GM21717 (cell line): ENCODE measurements around the gene SFTA2.
"Not testable (repeated sequence)": the region's sequence is repeated elsewhere in the genome, so short reads cannot be mapped to it uniquely, and the experiment has no call there.

Experiments used
- ATAC-seq: cut with Tn5 transposase; IDR thresholded peaks from one replicate; pipeline ENCODE4 v1.9.1; 2021; ENCODE audit warnings: mild to moderate bottlenecking, moderate library complexity; ENCODE audit not compliant: unreplicated experiment

SFTA2 gene

DNA sequence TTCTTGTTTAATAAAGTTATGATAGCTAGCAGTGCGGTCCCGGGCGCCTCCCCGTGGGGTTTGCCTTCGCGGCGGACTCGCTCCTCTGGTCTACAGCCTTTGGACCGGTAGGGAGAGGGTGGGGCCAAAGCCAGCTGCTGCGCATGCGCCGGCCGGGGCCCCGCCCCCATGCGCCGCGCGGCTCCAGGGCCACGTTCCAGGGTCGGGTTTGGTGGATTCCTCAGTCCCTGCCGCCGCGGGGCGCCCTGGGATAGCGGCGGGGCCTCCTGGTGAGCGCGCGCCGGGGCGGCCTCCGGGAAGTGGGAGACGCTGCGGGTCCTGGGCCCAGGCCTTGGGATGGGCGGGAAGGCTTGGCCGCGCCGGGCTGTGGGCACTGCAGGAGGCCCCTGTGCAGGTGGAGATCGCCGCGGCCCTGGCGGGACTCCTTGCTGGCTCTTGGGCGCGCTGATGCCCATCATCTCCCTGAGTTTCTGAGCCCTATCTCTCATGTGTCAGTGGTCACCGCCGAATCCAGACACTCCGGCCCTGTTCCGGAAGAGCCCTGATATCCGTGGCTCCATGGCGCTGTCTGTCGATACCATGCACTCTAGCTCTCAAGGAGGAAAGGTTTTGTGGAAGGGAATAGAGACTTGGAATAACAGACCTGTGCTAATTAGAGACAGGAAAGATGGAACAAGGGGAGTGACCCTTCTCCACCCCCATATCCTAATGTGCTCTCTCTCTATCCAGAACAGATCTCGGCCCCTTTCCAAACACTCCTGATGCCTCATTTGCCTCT is 17.7 kb downstream of the SFTA2 start, which contains the start of gene VARS2:
Gene VARS2, plus strand, starts transcription at position 163 of the 778 bp plus-strand sequence. Its CDS starts 599 bp downstream, at position 762.
- peak; percentile 63 for ATAC-seq

DNA sequence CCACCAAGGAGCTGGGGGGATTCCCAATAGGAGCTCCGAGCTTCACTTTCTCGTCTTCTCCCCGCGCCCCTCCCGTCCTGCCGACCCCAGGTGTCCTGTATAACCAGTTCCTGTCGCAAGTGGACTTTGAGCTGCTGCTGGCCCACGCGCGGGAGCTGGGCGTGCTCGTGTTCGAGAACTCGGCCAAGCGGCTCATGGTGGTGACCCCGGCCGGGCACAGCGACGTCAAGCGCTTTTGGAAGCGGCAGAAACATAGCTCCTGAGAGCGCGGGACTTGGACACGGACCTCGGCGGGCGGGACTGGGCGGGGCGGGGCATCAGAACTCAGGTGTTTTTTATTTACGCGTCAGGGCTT is 18.3 kb downstream of the SFTA2 start:
- ATAC-seq, result peak; percentile 16

DNA sequence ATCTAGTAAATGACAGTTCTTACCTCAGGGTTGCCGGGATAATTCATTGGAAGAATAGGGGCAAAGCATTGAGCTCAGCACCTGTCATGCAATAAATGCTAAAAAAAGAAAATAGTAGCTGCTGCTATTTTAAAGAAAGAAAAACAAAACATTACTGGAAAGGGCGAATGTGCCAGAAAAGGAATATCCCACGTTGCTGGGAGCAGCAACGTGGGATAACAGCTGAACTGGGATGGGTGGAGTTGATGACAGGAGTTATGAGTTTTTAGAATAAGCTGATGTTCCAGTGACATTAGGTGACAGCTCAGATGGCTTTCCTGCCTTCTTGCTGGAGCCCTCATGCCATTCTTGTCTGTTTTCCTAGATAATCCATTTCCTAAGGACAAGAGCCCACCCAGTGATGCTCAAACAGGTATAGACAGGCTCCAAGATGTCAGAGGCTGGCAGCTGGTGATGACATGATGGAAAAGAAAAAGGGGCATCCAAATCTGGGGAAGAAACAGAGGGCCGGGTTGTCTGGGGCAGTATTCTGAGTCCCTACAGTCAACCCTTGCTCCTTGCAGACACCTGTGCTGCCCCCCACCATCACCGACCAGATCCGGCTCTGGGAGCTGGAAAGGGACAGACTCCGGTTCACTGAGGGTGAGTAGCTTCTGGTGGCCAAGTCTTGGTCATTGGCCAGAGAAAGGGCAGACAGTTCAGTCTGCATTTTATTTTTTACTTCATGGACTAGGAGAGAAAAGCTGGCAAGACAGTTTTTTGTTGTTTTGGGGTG is 19.0 kb downstream of the SFTA2 start:
- ATAC-seq, result no peak

DNA sequence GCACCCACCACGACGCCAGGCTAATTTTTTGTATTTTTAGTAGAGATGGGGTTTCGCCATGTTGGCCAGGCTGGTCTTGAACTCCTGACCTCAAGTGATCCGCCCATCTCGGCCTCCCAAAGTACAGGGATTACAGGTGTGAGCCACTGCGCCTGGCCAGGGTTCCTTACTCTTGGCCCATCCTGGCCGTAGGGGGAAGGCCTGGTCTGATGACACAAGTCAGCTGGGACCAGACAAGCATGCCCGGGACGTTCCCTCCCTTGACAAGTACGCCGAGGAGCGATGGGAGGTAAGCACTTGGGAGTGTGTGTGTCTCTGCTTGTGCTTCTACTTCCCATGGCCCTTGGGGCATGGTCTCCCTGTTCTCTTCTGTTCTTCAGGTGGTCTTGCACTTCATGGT is 21.5 kb downstream of the SFTA2 start:
- not testable (repeated sequence) for ATAC-seq

DNA sequence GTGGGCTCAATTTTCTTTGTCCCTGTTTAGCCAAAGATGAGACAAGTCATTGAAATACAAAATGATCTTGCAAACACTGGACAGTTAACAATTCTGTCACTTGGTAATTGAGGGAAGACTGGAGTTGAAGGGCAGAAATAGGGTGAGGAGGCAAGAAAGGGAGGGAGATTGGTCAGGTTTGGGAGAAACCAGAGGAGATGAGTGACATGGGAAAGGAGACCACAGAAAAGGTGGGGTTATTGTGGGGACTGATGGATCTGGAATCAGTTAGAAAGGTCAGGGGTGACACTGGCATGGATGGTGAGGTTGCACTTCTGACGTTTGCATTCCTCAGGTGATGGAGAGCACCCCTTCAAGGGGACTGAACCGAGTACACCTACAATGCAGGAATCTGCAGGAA is 23.3 kb downstream of the SFTA2 start:
- ATAC-seq, result no peak

DNA sequence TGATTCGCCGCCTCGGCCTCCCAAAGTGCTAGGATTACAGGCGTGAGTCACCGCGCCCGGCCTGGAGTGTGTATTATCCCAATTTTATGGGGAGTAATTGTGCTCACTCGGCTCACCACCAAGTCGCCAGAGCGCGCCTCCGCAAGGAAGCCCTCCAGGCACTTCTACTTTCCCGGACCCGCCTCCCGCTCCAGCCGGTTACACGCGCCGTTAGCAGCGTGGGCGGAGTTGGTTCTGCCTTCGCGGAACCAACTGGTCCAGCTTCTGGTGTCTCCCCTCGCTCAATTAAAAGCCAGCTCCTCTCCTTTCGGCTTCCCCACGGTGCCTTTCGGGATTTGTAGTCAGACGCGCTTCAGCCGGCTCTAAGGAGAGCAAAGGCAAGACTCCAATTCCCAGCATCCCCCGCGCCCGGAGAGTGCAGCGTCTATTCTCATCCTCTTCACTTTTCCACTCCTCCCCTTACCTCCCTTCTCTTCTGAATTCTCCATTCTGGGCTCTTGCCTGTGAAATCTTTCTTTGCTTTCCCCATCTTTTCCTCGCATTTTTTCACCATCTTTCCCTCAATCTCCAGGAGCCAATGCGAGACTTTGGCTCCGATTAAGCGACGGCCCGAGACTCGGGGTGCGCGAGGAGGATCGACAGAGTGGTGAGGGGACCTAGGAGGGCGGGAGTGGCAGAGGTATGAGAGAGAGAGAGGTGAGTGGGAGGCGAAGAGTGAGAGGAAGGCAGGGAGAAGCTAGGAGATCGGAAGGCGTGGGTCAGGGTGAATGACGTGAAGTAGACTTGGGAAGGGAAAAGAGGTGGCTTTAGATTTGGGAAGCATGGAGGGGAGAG is 24.0 kb downstream of the SFTA2 start, which contains the start of gene GTF2H4:
Gene GTF2H4, plus strand, starts transcription at position 450 of the 834 bp plus-strand sequence.
- ATAC-seq, result peak; percentile 77

DNA sequence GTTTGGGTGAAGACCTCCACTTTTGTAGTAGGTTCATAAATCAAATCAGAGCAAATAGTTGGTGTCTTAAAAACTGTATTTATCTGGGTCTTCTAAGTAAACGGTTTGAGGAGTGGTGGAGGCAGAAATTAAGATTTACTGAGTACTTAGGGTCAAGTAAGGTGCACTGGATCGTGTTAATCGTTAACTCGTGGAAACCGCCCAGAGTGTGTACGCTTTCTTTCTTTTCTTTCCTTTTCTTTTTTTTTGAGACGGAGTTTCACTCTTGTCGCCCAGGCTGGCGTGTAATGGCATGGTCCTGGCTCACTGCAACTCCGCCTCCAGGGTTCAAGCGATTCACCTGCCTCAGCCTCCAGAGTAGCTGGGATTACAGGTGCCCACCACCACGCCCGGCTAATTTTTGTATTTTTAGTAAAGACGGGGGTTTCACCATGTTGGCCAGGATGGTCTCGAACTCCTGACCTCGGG is 24.6 kb downstream of the SFTA2 start:
- ATAC-seq, result not testable (repeated sequence)

DNA sequence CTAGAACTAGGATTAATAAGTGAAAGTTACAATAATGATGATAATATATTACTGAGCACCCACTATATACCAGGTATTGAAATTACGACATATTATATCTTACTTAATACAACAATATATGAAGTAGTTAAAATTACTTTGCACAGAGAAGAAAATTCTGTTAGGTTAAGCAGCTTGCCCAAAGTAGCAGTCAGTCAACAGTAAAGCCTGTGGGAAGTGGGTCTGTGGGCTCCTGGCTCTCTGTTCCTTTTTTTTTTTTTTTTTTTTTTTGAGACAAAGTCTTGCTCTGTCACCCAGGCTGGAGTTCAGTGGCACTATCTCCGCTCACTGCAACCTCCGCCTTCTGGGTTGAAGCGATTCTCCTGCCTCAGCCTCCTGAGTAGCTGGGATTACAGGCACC is 28.7 kb downstream of the SFTA2 start:
- no peak for ATAC-seq

DNA sequence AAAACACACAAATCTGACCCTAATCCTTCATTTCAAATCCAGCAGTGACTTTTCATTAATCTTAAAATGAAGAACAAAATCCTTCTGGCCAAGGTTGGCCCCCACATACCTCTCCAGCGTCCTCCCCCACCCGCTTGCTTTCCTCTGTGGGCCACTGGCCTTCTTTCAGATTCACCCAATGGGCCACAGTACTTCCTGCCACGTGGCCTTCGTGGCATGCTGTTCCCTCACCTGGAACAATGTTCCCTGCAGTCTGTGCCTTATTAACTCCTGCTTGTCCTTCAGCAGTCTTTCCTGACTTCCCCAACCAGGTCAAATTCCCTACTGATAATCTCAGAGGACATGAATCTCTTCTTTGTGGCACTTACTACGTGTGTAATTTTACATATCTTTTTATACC is 29.3 kb downstream of the SFTA2 start:
- ATAC-seq, result no peak

DNA sequence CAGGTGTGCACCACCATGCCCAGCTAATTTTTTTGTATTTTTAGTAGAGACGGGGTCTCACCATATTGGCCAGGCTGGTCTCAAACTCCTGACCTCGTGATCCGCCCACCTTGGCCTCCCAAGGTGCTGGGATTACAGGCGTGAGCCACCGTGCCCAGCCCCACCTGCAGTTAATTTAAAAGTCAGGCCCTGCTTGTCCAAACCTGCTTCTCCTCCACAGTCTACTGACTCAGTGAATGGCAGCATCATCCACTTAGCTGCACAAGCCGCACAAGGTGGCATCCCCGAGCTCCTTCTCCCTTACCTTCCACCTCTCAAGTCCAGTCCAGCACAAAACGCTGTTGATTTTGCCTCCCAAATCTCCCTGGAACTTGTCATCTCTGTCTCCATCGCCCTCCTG is 29.8 kb downstream of the SFTA2 start:
- not testable (repeated sequence) for ATAC-seq

DNA sequence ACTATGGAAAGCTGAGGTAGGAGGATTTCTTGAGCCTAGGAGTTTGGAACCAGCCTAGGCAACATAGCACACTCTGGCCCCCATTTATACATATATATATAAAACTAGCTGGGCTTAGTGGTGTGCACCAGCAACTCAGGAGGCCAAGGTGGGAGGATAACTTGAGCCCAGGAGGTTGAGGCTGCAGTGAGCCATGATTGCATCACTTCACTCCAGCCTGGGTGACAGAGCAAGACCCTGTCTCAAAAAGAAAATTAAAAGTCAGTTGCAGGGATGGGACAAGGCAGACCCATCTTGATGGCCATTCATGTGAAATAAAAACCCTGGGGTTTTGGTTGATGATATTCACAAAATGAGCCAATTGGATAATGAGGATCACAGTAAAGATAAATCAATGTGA is 30.5 kb downstream of the SFTA2 start:
- ATAC-seq, result no peak

DNA sequence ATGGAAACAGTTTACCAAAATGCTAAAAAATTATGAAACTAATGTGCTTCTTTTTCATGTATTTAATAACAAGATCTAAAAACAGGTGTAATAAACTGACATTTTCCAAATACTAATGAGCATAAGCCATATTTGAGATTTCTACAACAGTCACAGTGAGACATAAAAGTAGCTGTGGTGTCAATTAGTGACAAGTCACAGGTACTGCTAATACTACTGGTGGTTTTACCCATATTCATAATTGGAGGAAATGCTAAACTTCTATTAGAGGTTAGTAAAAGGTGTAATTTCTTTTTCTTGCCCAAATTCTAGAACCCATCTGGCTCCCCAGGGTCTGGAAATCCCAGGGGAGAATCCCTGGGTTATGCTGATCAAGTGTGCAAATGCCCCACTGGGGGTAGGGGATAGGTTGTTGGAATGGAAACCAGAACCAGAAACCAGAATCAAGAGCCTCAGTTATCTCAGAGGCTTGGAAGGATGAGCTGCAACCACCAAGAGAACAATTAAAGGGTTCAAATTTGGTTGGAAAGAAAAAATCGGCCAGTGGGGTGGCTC is 31.0 kb downstream of the SFTA2 start:
- no peak for ATAC-seq

DNA sequence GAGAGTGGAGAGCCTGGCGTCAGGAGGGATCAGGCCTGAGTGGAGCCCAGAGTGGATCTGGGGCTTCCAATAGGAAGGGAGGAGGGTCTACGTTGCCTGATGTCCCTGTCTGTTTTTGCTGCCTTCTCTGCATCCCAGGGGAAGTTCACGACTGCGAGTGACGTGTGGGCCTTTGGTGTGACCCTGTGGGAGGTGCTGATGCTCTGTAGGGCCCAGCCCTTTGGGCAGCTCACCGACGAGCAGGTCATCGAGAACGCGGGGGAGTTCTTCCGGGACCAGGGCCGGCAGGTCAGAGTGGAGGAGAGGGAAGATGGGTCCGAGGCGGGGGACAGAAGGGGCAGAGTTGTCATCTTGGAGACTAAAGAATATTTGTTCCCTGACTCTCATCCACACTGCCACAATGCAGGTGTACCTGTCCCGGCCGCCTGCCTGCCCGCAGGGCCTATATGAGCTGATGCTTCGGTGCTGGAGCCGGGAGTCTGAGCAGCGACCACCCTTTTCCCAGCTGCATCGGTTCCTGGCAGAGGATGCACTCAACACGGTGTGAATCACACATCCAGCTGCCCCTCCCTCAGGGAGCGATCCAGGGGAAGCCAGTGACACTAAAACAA is 33.1 kb downstream of the SFTA2 start:
- ATAC-seq, result no peak

DNA sequence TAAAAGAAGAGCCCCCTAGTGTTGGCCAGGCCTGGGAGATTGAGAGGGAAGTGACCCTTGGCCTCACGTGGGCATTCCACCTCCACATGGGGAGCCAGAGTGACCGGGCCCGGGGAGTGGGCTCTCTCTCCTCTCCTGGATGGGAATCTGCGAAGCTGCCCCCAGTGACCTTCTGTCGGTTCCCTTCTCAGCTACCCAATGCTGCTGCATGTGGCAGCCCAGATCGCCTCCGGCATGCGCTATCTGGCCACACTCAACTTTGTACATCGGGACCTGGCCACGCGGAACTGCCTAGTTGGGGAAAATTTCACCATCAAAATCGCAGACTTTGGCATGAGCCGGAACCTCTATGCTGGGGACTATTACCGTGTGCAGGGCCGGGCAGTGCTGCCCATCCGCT is 34.1 kb downstream of the SFTA2 start:
- ATAC-seq, result no peak

DNA sequence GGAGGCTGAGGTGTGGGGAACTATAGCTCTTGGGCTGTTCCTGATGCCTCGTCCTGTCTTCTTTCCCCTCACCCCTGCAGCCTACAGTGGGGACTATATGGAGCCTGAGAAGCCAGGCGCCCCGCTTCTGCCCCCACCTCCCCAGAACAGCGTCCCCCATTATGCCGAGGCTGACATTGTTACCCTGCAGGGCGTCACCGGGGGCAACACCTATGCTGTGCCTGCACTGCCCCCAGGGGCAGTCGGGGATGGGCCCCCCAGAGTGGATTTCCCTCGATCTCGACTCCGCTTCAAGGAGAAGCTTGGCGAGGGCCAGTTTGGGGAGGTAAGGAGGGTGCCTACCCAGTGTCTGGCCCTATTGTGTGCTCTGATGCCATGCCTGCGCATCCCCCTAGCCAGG is 35.4 kb downstream of the SFTA2 start:
- no peak for ATAC-seq

DNA sequence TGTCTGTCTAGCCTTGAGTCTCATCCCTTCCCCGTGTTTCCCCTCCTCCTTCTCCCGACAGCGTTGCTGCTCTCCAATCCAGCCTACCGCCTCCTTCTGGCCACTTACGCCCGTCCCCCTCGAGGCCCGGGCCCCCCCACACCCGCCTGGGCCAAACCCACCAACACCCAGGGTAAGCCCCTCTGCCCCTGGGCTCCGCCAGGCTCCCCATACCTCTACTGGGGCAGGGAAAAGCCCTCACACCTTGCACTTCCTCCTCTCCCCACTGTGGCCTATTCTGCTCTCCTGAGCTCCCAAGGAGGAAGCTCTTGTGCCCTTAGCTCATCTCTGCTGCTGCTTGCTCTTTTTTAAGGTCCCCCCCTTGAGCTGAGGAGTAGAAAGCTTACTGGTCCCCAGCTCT is 36.6 kb downstream of the SFTA2 start:
- ATAC-seq, result no peak

DNA sequence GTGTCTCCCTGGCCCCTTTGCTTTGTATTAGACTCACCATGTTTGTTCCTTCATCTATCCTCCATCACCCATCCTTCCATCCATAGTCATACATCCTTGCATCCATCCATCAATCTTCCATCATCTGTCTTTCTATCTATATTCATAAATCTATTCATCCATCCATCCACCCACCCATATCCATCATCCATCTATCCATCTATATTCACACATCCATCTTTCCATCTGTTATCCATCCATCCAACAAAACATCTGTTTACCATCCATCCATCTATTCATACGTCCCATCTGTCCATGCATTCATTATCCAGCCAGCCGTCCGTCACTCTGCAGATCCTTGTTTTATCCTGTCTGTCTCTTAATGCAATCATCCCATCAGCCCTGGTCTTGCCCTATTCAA is 37.0 kb downstream of the SFTA2 start:
- no peak for ATAC-seq

DNA sequence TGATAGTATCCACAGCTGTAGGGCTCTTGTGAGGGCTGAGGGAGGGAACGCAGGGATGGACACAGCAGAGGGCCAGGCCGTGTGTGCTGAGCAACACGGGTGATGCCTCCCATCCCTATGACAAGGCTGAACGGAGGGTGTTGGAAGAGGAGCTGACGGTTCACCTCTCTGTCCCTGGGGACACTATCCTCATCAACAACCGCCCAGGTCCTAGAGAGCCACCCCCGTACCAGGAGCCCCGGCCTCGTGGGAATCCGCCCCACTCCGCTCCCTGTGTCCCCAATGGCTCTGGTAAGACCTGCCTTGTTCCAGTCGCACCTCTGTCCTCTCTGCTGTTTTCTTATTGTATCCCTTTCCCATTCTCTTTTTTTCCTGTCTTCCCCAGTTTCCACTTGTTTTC is 37.6 kb downstream of the SFTA2 start:
- no peak for ATAC-seq

DNA sequence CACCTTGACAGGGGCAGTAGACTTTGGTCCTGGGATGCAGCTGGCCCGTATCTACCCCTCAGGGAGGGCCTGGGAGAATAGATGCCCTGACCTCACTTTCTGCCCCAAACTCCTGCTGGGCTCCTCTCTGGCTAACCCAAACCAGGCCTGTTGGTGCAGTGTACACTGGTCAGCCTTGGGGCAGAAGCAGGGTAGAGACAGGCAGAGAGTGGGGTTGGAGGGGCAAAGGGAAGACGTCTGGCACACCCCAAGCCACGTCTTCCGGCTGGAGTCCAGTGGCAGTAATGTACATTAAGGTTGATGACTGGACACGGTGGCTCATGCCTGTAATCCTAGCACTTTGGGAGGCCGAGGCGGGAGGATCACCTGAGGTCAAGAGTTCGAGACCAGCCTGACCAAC is 38.3 kb downstream of the SFTA2 start:
- no peak for ATAC-seq

DNA sequence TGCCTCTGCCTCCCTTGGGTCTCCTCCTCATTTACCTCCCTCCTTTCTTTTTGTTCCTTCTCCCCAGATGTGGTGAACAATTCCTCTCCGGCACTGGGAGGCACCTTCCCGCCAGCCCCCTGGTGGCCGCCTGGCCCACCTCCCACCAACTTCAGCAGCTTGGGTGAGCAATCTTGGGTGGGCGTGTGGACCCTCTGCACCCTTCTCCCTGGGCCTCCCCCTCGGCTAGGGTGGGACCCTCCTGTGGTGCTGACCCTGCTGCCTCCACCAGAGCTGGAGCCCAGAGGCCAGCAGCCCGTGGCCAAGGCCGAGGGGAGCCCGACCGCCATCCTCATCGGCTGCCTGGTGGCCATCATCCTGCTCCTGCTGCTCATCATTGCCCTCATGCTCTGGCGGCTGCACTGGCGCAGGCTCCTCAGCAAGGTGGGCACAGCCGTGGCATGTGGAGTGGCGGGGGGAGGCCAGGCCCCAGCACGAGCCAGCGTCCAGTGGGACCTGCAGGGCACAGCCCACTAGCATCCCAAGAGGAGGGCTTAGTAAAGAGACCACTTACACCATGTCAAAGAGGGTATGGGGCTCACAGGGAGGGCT is 38.9 kb downstream of the SFTA2 start:
- no peak for ATAC-seq
